CD14-positive monocyte (primary cell): ENCODE data around the gene GAPDHS. TPM values are rescaled to one million over a fixed set of nuclear protein-coding genes. Genes with fewer than 3 reads are reported as not detected.
A peak's percentile ranks its signal among the peaks of the same experiment; 100 is the strongest.

Experiments
- DNase-seq, 3 donors: peaks; one replicate each; pipeline ENCODE4 v3.0.0-alpha.2; 2011 to 2022
- H2AFZ ChIP-seq: 2 replicates; pipeline ENCODE4 v1.6.0; 2012; ENCODE audit warnings: mild to moderate bottlenecking, low read depth, low read length, inconsistent platforms; ENCODE audit not compliant: insufficient read depth, poor library complexity, severe bottlenecking
- H3K27ac ChIP-seq, 2 donors: 1 replicate in 1 of 2; 2 replicates in 1 of 2; pipeline ENCODE4 v1.5.1; 2012 to 2013; ENCODE audit warnings: low read length in 2 of 2, control low read depth in 1 of 2, inconsistent platforms in 1 of 2, low read depth in 1 of 2, mild to moderate bottlenecking in 1 of 2
- H3K27me3 ChIP-seq, 2 donors: one replicate each; pipeline versions ENCODE4 v1.6.0 to v1.6.1; 2011 to 2013; ENCODE audit warnings: low read length in 2 of 2; ENCODE audit not compliant: control insufficient read depth in 2 of 2, insufficient read depth in 2 of 2
- H3K36me3 ChIP-seq, 2 donors: replicated peaks in 1 of 2; 1 replicate in 1 of 2; 2 replicates in 1 of 2; pipeline versions ENCODE4 v1.5.1 to v1.6.1; 2012 to 2013; ENCODE audit warnings: low read length in 2 of 2, control low read depth in 1 of 2, inconsistent platforms in 1 of 2, mild to moderate bottlenecking in 1 of 2; ENCODE audit not compliant: insufficient read depth in 2 of 2, control insufficient read depth in 1 of 2
- H3K4me1 ChIP-seq, 2 donors: 1 replicate in 1 of 2; 2 replicates in 1 of 2; pipeline versions ENCODE4 v1.5.1 to v1.6.1; 2012 to 2013; ENCODE audit warnings: low read length in 2 of 2, control low read depth in 1 of 2, inconsistent platforms in 1 of 2, mild to moderate bottlenecking in 1 of 2, moderate library complexity in 1 of 2; ENCODE audit not compliant: insufficient read depth in 2 of 2, control insufficient read depth in 1 of 2
- H3K4me2 ChIP-seq: replicated peaks from 2 replicates; pipeline ENCODE3; 2012; ENCODE audit warnings: low read length, moderate library complexity, mild to moderate bottlenecking; ENCODE audit not compliant: poor library complexity, severe bottlenecking; ENCODE audit errors: extremely low read depth
- H3K4me3 ChIP-seq, 3 experiments: fragments of 200-600 bp in 1 of 3; sonication (generic) in 1 of 3; replicated peaks in 1 of 3; 1 replicate in 2 of 3; 2 replicates in 1 of 3; pipeline ENCODE4 v1.5.1; 2011 to 2013; ENCODE audit warnings: low read length in 3 of 3, mild to moderate bottlenecking in 3 of 3, control low read depth in 2 of 3, low read depth in 2 of 3, inconsistent platforms in 1 of 3, moderate library complexity in 1 of 3
- H3K79me2 ChIP-seq: 2 replicates; pipeline ENCODE4 v1.6.0; 2012; ENCODE audit warnings: mild to moderate bottlenecking, control low read depth, inconsistent platforms, low read length, moderate library complexity; ENCODE audit not compliant: insufficient read depth
- H3K9ac ChIP-seq: 2 replicates; pipeline ENCODE4 v1.6.0; 2017; ENCODE audit warnings: low read length, mild to moderate bottlenecking; ENCODE audit not compliant: insufficient read depth, poor library complexity, severe bottlenecking
- H3K9me3 ChIP-seq, 2 donors: replicated peaks in 1 of 2; 1 replicate in 1 of 2; 2 replicates in 1 of 2; pipeline versions ENCODE4 v1.5.1 to v1.6.1; 2012 to 2013; ENCODE audit warnings: low read length in 2 of 2, control low read depth in 1 of 2; ENCODE audit not compliant: control insufficient read depth in 1 of 2, insufficient read depth in 1 of 2
- H4K20me1 ChIP-seq: 2 replicates; pipeline ENCODE4 v1.6.0; 2012; ENCODE audit warnings: mild to moderate bottlenecking, low read length, control low read depth, moderate library complexity; ENCODE audit not compliant: insufficient read depth
- H3K27ac Mint-ChIP-seq, 7 donors: one replicate each; pipeline ENCODE4 v1.8.0; 2020; ENCODE audit warnings: mild to moderate bottlenecking in 7 of 7, mixed read lengths in 7 of 7, moderate library complexity in 6 of 7, inconsistent platforms in 2 of 7
- H3K27me3 Mint-ChIP-seq, 3 donors: one replicate each; pipeline ENCODE4 v1.8.0; 2021 to 2022; ENCODE audit warnings: low read depth in 3 of 3, mild to moderate bottlenecking in 3 of 3, mixed read lengths in 3 of 3, moderate library complexity in 3 of 3, inconsistent platforms in 1 of 3
- H3K36me3 Mint-ChIP-seq, 2 donors: one replicate each; pipeline ENCODE4 v1.8.0; 2020; ENCODE audit warnings: mixed read lengths in 2 of 2, inconsistent platforms in 1 of 2, mild to moderate bottlenecking in 1 of 2
- H3K4me1 Mint-ChIP-seq: one replicate; pipeline ENCODE4 v1.8.0; 2020; ENCODE audit warnings: mild to moderate bottlenecking, mixed read lengths
- H3K4me3 Mint-ChIP-seq, 2 donors: one replicate each; pipeline ENCODE4 v1.8.0; 2020; ENCODE audit warnings: mild to moderate bottlenecking in 2 of 2, mixed read lengths in 2 of 2, moderate library complexity in 1 of 2
- H3K9me3 Mint-ChIP-seq, 7 donors: one replicate each; pipeline ENCODE4 v1.8.0; 2020 to 2022; ENCODE audit warnings: mixed read lengths in 7 of 7, mild to moderate bottlenecking in 6 of 7, moderate library complexity in 6 of 7, inconsistent platforms in 2 of 7
- CTCF ChIP-seq: fragments of 200-600 bp; IDR thresholded peaks from one replicate; pipeline ENCODE4 v1.8.0; 2022; ENCODE audit warnings: antibody characterized with exemption, mild to moderate bottlenecking
- WGBS: methylation state at CpG from one replicate; pipeline ENCODE4 v1.1.5; 2013; ENCODE audit warnings: missing lambda C conversion rate; ENCODE audit not compliant: insufficient coverage; 5-methylcytosine and 5-hydroxymethylcytosine counted together
- intact Hi-C, 2 donors: fragments of 100-400 bp; cut with micrococcal nuclease; formaldehyde crosslinking; loops; one replicate each; pipeline versions ENCODE4 v1.15.0 to v1.15.1; 2023
- polyA plus RNA-seq, 3 donors: library from polyadenylated mRNA; depleted of rRNA in 1 of 3; unstranded in 2 of 3; stranded (reverse) in 1 of 3; fragments of 300-500 nt in 2 of 3; fragments of >200 nt in 1 of 3; fragmentation: Illumina TruSeq in 2 of 3; gene quantifications; 1 replicate in 2 of 3; 2 replicates in 1 of 3; pipeline ENCODE4 v1.2.3, GENCODE V29; 2012 to 2021

GAPDHS gene
- polyA plus RNA-seq, 3 donors: not detected

- no peaks in the 10 kb centered on the region for H3K36me3 Mint-ChIP-seq
- no peak within 1 kb of the TSS for H3K27ac Mint-ChIP-seq
- no peak within 1 kb of the TSS for H3K9ac ChIP-seq
- peaks cover 0 to 11% (median 6%) of the 10 kb centered on the region in 7 donors for H3K9me3 Mint-ChIP-seq
- no peaks in the 10 kb centered on the region for H3K4me1 Mint-ChIP-seq
- no peak within 1 kb of the TSS for H3K4me2 ChIP-seq
- 56% methylated on average over 2 of the region's 16 CpGs for WGBS
- H3K9me3 ChIP-seq: peaks cover 0 to 5% of the 10 kb centered on the region in 2 donors
- H2AFZ ChIP-seq: no peak within 1 kb of the TSS
- peaks cover 0 to 2% of the 10 kb centered on the region in 2 donors for H3K27me3 ChIP-seq
- no peak within 1 kb of the TSS for H3K4me3 ChIP-seq
- H3K27ac ChIP-seq: no peak within 1 kb of the TSS
- peaks cover 8 to 36% (median 13%) of the 10 kb centered on the region in 3 donors for H3K27me3 Mint-ChIP-seq
- intact Hi-C loops: no loop called here
- H3K4me1 ChIP-seq: no peaks in the 10 kb centered on the region
- H3K79me2 ChIP-seq: no peaks in the 10 kb centered on the region
- no peak for TF ChIP-seq CTCF
- H3K4me3 Mint-ChIP-seq: peak within 1 kb of the TSS in 1 of 2 donors; percentile 52
- no peak for DNase-seq
- H3K36me3 ChIP-seq: no peaks in the 10 kb centered on the region
- H4K20me1 ChIP-seq: no peaks in the 10 kb centered on the region
Measured at GRCh38 chr19:35585848-35586247, 52.6 kb downstream of the GAPDHS start, which contains the start of gene PMIS2. Gene PMIS2, plus strand, starts transcription at chr19:35586173. Its CDS starts 87 bp downstream, at chr19:35586260.

GRCh38 chr19:35587321-35587720, 54.1 kb downstream of the GAPDHS start:
- no peak for TF ChIP-seq CTCF
- peaks cover 0 to 2% of the 10 kb centered on the region in 2 donors for H3K27me3 ChIP-seq
- no peak overlapping the region for H3K4me3 ChIP-seq
- DNase-seq: no peak
- H3K27me3 Mint-ChIP-seq: peaks cover 10 to 35% (median 14%) of the 10 kb centered on the region in 3 donors
- H3K4me3 Mint-ChIP-seq: peak overlapping the region in 1 of 2 donors; percentile 52
- intact Hi-C loops: no loop called here
- no peaks in the 10 kb centered on the region for H3K79me2 ChIP-seq
- no peak overlapping the region for H3K4me2 ChIP-seq
- WGBS: no CpG with 5 or more reads among the region's 1 CpG
- no peaks in the 10 kb centered on the region for H3K4me1 Mint-ChIP-seq
- H3K36me3 ChIP-seq: no peaks in the 10 kb centered on the region
- peaks cover 0 to 5% of the 10 kb centered on the region in 2 donors for H3K9me3 ChIP-seq
- no peaks in the 10 kb centered on the region for H4K20me1 ChIP-seq
- no peak overlapping the region for H3K27ac Mint-ChIP-seq
- H2AFZ ChIP-seq: no peak overlapping the region
- no peaks in the 10 kb centered on the region for H3K4me1 ChIP-seq
- no peaks in the 10 kb centered on the region for H3K36me3 Mint-ChIP-seq
- H3K9me3 Mint-ChIP-seq: peaks cover 0 to 9% (median 5%) of the 10 kb centered on the region in 7 donors
- no peak overlapping the region for H3K9ac ChIP-seq
- H3K27ac ChIP-seq: no peak overlapping the region
